Measurements from ENCODE around the gene CHRM1. TPM values are rescaled to one million over a fixed set of nuclear protein-coding genes. Genes with fewer than 3 reads are reported as not detected.
A peak's percentile ranks its signal among the peaks of the same experiment; 100 is the strongest.

Gene CHRM1
- total RNA-seq, 1 experiment from 2014 or later: not detected

GRCh38 chr11:62921573-62922188 is 518 bp upstream of the CHRM1 start:
- ChIA-PET POLR2A (interaction anchor here (0.6 to 1.8 kb wide), 4 partner anchors 18 to 382 kb away, joined by 3 to 7 read pairs (median 3); no protein-coding TSS in a partner anchor), CTCF (interaction anchor here (0.8 to 11.3 kb wide), 5 partner anchors 17 to 1348 kb away, joined by 3 to 111 read pairs (median 4); no protein-coding TSS in a partner anchor)
- intact Hi-C loops (cut with micrococcal nuclease): no loop called here
- no peak for TF ChIP-seq CTCF (IDR thresholded peaks at IDR 0.05; ENCODE audit: unreplicated experiment)
- Mint-ChIP-seq H3K4me3 (ENCODE audit: unreplicated experiment) (peak overlapping the region; percentile 74), H3K4me1 (ENCODE audit: insufficient read depth, unreplicated experiment) (peaks cover 17% of the 10 kb centered on the region), H3K36me3 (ENCODE audit: insufficient read depth, unreplicated experiment) (no peaks in the 10 kb centered on the region), H3K9me3 (ENCODE audit: unreplicated experiment) (no peaks in the 10 kb centered on the region), H3K27me3 (ENCODE audit: insufficient read depth, unreplicated experiment) (peaks cover 13% of the 10 kb centered on the region), H3K27ac (ENCODE audit: low read depth, unreplicated experiment) (no peak overlapping the region)
- no TSS peak for BruUV-seq (replicated peaks)
- peak; percentile 60 for DNase-seq (ENCODE audit: unreplicated experiment)

GRCh38 chr11:62919898-62920640 is 1.1 kb downstream of the CHRM1 start:
- Mint-ChIP-seq H3K4me1 (ENCODE audit: insufficient read depth, unreplicated experiment) (peaks cover 17% of the 10 kb centered on the region), H3K9me3 (ENCODE audit: unreplicated experiment) (no peaks in the 10 kb centered on the region), H3K27me3 (ENCODE audit: insufficient read depth, unreplicated experiment) (peaks cover 13% of the 10 kb centered on the region), H3K4me3 (ENCODE audit: unreplicated experiment) (no peak overlapping the region), H3K36me3 (ENCODE audit: insufficient read depth, unreplicated experiment) (no peaks in the 10 kb centered on the region), H3K27ac (ENCODE audit: low read depth, unreplicated experiment) (no peak overlapping the region)
- DNase-seq (ENCODE audit: unreplicated experiment): no peak
- no TSS peak for BruUV-seq (replicated peaks)
- intact Hi-C loops (cut with micrococcal nuclease): no loop called here
- TF ChIP-seq CTCF (IDR thresholded peaks at IDR 0.05; ENCODE audit: unreplicated experiment): no peak
- ChIA-PET CTCF (interaction anchor here (0.5 to 11.3 kb wide), 5 partner anchors 9 to 103 kb away, joined by 3 to 111 read pairs (median 4); no protein-coding TSS in a partner anchor), POLR2A (no interaction called here)

GRCh38 chr11:62919476-62919875 is 1.7 kb downstream of the CHRM1 start:
- BruUV-seq (replicated peaks): no TSS peak
- no peak overlapping the region for H3K27ac Mint-ChIP-seq (ENCODE audit: low read depth, unreplicated experiment)
- no peak for DNase-seq (ENCODE audit: unreplicated experiment)
- intact Hi-C loops (cut with micrococcal nuclease): no loop called here
- peaks cover 17% of the 10 kb centered on the region for H3K4me1 Mint-ChIP-seq (ENCODE audit: insufficient read depth, unreplicated experiment)
- H3K36me3 Mint-ChIP-seq (ENCODE audit: insufficient read depth, unreplicated experiment): no peaks in the 10 kb centered on the region
- H3K27me3 Mint-ChIP-seq (ENCODE audit: insufficient read depth, unreplicated experiment): peaks cover 13% of the 10 kb centered on the region
- no peaks in the 10 kb centered on the region for H3K9me3 Mint-ChIP-seq (ENCODE audit: unreplicated experiment)
- no peak overlapping the region for H3K4me3 Mint-ChIP-seq (ENCODE audit: unreplicated experiment)
- CTCF ChIA-PET: interaction anchor here (0.5 to 11.3 kb wide), 4 partner anchors 9 to 104 kb away, joined by 3 to 111 read pairs (median 17); no protein-coding TSS in a partner anchor
- TF ChIP-seq CTCF (IDR thresholded peaks at IDR 0.05; ENCODE audit: unreplicated experiment): no peak
- POLR2A ChIA-PET: no interaction called here

- Mint-ChIP-seq H3K4me1 (ENCODE audit: insufficient read depth, unreplicated experiment) (peaks cover 17% of the 10 kb centered on the region), H3K27ac (ENCODE audit: low read depth, unreplicated experiment) (no peak overlapping the region), H3K4me3 (ENCODE audit: unreplicated experiment) (no peak overlapping the region), H3K9me3 (ENCODE audit: unreplicated experiment) (no peaks in the 10 kb centered on the region), H3K36me3 (ENCODE audit: insufficient read depth, unreplicated experiment) (no peaks in the 10 kb centered on the region), H3K27me3 (ENCODE audit: insufficient read depth, unreplicated experiment) (peaks cover 13% of the 10 kb centered on the region)
- no peak for DNase-seq (ENCODE audit: unreplicated experiment)
- BruUV-seq (replicated peaks): no TSS peak
- TF ChIP-seq CTCF (IDR thresholded peaks at IDR 0.05; ENCODE audit: unreplicated experiment): no peak
- ChIA-PET CTCF (interaction anchor here (1.0 to 11.3 kb wide), 3 partner anchors 8 to 124 kb away, joined by 3 to 111 read pairs (median 3); no protein-coding TSS in a partner anchor), POLR2A (no interaction called here)
- intact Hi-C loops (cut with micrococcal nuclease): no loop called here
Observed at GRCh38 chr11:62918531-62918930, 2.6 kb downstream of the CHRM1 start.

Measured in MCF 10A (cell line).